ENCODE data around the gene CASKIN2.

DNA sequence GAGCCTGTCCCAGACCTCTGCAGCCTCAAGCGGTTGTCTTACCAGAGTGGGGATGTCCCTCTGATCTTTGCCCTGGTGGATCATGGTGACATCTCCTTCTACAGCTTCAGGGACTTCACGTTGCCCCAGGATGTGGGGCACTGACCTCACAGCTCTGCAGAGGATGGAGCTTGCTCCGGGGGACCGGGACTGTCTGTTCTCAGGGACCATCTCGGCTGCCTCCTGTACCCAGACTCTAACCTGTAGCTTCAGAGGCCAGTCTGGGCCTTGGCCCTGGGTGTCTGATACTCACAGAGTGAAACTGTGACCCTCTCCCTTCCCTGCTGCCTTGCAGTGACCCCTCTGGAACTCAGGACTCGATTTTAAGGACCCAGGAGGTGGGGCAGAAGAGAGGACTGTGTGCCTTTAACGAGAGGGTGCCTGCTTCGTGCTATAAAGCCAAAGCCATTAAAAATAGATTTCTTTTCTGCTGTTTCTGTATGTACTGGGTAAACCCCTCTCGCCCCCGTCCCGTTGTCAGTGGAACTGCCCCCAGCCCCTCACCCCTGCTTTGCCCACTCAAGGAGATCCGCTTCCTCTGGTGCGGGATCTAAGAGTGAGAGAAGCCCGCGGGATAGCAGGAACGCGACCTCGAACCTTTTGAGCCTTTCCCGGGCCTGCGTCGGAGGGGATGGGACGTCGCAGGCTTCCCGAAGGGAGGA lies 9.1 kb upstream of the CASKIN2 start:
- TF ChIP-seq, protein P1, sequence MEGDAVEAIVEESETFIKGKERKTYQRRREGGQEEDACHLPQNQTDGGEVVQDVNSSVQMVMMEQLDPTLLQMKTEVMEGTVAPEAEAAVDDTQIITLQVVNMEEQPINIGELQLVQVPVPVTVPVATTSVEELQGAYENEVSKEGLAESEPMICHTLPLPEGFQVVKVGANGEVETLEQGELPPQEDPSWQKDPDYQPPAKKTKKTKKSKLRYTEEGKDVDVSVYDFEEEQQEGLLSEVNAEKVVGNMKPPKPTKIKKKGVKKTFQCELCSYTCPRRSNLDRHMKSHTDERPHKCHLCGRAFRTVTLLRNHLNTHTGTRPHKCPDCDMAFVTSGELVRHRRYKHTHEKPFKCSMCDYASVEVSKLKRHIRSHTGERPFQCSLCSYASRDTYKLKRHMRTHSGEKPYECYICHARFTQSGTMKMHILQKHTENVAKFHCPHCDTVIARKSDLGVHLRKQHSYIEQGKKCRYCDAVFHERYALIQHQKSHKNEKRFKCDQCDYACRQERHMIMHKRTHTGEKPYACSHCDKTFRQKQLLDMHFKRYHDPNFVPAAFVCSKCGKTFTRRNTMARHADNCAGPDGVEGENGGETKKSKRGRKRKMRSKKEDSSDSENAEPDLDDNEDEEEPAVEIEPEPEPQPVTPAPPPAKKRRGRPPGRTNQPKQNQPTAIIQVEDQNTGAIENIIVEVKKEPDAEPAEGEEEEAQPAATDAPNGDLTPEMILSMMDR (IDR thresholded peaks at IDR 0.05): no peak
- TF ChIP-seq POLR2A (IDR thresholded peaks at IDR 0.05): no peak
